Central memory CD4-positive, alpha-beta T cell (primary cell): ENCODE measurements around the gene KRTAP10-5.
A peak's percentile ranks its signal among the peaks of the same experiment; 100 is the strongest.
"Not testable (repeated sequence)": the region's sequence is repeated elsewhere in the genome, so short reads cannot be mapped to it uniquely, and the experiment has no call there.

Source experiments
- DNase-seq: peaks from one replicate; pipeline ENCODE4 v3.0.0; 2022
- total RNA-seq, 3 experiments: gene quantifications; one replicate each; lab custom pipeline; 2026; lab: John Stamatoyannopoulos, UW

KRTAP10-5 gene, protein sequence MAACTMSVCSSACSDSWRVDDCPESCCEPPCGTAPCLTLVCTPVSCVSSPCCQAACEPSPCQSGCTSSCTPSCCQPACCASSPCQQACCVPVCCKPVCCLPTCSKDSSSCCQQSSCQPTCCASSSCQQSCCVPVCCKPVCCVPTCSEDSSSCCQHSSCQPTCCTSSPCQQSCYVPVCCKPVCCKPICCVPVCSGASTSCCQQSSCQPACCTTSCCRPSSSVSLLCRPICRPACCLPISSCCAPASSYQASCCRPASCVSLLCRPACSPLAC
- 0 to 0.04 (median 0) reads per million in 3 experiments for total RNA-seq

DNA sequence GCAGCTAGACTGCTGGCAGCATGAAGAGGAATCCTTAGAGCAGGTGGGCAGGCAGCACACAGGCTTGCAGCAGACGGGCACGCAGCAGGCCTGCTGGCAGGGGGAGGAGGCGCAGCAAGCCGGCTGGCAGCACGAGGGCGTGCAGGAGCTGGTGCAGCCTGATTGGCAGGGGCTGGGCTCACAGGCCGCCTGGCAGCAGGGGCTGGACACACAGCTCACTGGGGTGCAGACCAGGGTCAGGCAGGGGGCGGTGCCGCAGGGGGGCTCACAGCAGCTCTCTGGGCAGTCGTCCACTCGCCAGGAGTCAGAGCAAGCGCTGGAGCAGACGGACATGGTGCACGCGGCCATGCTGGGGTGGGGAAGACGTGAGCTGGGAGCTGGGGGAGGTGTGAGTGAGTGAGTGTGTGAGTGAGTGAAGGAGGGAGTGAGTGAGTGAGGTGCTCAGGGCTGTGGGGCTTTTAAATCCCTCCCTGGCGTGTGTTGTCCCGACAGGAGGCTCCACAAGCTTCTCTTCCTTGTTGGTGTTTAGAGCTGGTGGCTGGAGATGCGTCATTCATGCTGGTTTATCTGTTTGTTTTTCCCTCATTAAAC lies at the start of gene KRTAP10-5:
TSS of gene KRTAP10-5 (minus strand) at position 374 of the 591 bp plus-strand sequence. CDS start at position 348, 26 bp downstream.
- not testable (repeated sequence) for DNase-seq

- no peak for DNase-seq
Measured at GRCh38 chr21:44628707-44629391, 48.4 kb upstream of the KRTAP10-5 start.

DNA sequence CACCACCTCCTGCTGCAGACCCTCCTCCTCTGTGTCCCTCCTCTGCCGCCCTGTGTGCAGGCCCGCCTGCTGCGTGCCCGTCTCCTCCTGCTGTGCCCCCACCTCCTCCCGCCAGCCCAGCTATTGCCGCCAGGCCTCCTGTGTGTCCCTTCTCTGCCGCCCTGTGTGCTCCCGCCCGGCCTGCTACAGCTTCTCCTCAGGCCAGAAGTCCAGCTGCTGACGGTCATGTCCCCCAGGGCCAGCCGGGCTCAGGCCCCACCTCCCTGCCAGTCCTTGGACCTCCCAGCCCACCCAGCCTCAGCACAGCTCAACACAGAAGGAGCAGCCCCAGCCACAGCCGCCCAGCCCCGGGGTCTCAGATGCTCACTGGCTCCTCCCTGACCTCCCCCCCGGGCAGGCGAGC lies 47.4 kb upstream of the KRTAP10-5 start:
- not testable (repeated sequence) for DNase-seq

GRCh38 chr21:44627181-44627822 lies 46.9 kb upstream of the KRTAP10-5 start:
- DNase-seq = not testable (repeated sequence)

GRCh38 chr21:44626673-44627143 lies 46.3 kb upstream of the KRTAP10-5 start, which contains the start of gene KRTAP10-9:
KRTAP10-9 (plus strand) TSS chr21:44627093; CDS start chr21:44627172, 79 bp downstream.
- DNase-seq = no peak

- DNase-seq = no peak
Measured at GRCh38 chr21:44626262-44626661, 45.9 kb upstream of the KRTAP10-5 start.

- DNase-seq = no peak
Measured at GRCh38 chr21:44625756-44626155, 45.4 kb upstream of the KRTAP10-5 start.

DNA sequence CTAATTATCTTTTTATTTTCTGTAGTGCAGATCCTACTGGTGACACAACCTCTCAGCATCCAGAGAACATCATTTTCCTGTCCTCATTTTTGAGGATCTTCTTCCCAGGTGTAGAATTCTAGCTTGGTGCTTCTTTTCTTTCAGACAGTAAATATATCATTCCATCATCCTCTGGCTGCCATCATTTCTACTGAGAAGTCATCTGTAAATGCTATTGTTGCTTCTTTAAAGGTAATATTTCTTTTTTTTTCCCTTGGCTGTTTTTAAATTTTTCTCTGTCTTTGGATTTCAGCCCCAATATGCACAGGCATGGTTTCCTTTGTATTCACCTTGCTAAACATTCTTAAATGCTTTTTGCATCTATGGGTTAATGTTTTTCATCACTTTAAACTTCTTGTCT lies 43.2 kb upstream of the KRTAP10-5 start:
- DNase-seq = no peak

DNA sequence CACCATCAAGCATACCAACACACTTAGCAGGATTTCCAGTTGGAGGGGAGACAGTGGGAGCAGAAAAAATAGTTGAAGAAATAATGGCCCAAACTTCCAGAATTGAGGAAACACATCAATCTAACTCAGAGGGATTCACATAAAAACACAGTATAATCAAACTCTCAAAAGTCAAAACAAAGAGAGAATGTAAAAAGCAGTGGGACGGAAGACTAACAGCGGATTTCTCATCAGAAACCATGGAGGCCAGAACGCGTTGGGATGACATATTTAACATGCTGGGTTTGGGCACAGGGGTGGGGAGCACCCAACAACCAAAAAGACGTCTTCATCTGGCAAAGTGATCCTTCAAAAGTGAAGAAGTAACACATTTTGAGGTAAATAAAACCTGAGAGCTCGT lies 39.5 kb upstream of the KRTAP10-5 start:
- DNase-seq = no peak

DNA sequence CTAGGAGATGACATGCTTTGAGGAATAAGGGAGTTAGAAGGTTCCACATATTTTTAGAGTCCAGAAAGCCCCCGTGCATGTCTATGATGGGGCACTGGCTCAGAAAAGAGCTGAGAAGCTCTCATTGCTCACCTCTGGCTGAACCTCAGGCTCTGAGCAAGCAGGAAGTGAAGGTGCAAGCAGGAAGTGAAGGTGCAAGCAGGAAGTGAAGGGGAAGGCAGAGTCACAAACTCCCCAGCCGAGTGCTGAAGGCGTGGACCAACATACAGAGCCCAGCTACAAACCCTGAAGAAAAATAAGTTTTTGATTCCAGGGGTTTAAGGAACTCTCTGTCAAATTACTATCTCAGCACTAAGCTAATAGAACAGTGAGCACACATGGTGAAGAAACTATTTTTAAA lies 38.5 kb upstream of the KRTAP10-5 start:
- peak; percentile 73 for DNase-seq

GRCh38 chr21:44618504-44618903 lies 38.1 kb upstream of the KRTAP10-5 start:
- DNase-seq = no peak

- no peak for DNase-seq
Measured at GRCh38 chr21:44617071-44617501, 36.7 kb upstream of the KRTAP10-5 start.

- no peak for DNase-seq
Measured at GRCh38 chr21:44616591-44616926, 36.2 kb upstream of the KRTAP10-5 start.

DNA sequence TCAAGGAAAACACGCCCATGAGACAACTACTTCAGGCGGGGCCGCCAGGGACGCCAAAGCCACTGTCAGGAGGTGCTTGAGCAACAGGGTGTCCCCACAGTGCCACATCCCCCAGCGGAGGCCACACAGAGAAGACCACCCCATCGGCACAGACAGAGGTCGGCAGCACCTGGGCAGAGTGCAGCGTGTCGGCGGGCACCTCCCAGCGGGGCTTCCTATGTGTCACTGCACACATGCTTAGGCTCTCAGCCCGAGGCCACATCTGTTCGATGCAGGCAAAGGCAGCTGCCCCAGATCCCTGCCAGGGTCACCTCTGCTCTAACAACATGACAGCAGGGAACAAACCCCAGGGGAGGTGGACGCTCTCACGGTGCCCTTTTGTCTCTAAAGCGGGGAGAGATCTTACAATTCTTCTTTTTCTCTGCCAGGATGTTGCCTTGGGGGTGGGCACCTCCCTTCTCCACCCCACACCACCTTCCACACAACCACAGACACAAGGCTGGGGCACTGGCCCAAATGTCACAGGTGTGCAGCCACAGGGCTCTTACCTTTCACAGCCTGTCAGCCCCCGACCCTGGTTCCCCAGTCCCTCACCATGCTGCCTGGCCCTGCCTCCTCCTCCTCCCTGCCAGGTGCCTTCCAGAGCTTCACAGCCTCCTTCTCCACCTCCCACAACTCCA lies 35.6 kb upstream of the KRTAP10-5 start:
- DNase-seq = no peak

GRCh38 chr21:44615466-44615865 lies 35.1 kb upstream of the KRTAP10-5 start:
- DNase-seq = no peak

DNA sequence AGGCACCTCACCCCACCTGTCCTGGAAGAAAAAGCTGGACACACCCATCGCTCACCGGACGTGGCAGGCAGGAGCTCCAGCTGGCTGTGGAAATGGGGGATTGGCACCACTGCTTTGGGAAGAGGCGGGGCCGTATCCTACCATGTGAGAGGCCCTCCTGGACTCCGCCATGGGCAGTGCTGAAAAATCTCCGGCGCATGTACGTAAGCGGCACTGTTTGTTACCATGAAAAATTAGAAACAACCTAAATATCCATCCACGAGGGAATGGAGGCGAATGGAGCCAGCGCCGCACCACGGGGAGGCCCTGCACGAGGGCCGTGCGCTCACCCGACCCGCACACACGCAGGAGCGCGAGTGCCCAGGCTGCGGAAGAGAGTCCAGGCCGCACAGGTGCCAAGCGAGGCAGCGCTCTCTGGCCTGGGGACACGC lies 34.6 kb upstream of the KRTAP10-5 start:
- no peak for DNase-seq

DNA sequence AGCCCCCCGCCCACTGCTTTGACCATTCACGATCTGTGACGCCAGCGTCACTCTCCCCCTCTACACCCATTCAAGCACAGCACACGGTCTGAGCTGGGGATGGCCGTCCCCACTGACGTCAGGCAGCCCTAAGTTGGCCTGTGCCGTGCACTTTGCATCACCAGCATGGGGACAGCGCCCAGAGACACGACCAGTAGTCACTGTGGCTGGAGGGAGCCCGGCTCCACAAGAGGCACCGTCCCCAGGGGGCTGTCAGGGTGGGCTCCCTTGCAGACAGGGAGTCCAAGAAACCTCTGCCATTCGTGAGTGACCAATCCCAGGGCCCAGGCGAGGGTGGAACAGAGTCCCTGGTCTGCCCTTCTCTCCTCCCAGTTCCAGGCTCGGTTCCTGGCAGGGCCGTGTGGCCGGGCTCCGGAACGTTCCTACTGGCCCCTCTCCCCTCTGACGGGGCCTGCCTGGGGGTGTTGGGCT lies 33.8 kb upstream of the KRTAP10-5 start:
- no peak for DNase-seq

GRCh38 chr21:44613386-44614155 lies 33.2 kb upstream of the KRTAP10-5 start:
- DNase-seq = no peak

GRCh38 chr21:44612669-44613229 lies 32.3 kb upstream of the KRTAP10-5 start:
- DNase-seq = no peak

DNA sequence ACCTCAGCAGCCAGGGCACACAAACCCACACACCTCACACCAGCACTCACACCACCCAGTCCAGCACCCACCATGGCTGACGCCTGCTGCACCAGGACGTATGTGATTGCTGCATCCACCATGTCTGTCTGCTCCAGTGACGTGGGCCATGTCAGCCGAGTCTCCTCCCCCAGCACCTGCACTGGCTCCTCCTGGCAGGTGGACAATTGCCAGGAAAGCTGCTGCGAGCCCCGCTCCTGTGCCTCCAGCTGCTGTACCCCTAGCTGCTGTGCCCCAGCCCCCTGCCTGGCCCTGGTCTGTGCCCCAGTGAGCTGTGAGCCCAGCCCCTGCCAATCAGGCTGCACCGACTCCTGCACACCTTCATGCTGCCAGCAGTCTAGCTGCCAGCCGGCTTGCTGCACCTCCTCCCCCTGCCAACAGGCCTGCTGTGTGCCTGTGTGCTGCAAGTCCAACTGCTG lies 31.7 kb upstream of the KRTAP10-5 start, which contains the start of gene KRTAP10-8:
TSS of gene KRTAP10-8 (plus strand) at position 51 of the 458 bp plus-strand sequence. CDS start at position 73, 22 bp downstream.
- no peak for DNase-seq

- DNase-seq = no peak
Measured at GRCh38 chr21:44611551-44611950, 31.1 kb upstream of the KRTAP10-5 start.
